GM12878 (cell line): ENCODE results near the gene LRRC74B. TPM values are rescaled to one million over a fixed set of nuclear protein-coding genes. Genes with fewer than 3 reads are reported as not detected.

Source experiments
- ATAC-seq: fragments of 200-7000 bp; cut with Tn5 transposase; 3 replicates; pipeline ENCODE4 v1.9.1; 2020; ENCODE audit warnings: mild to moderate bottlenecking, moderate library complexity
- BruUV-seq: library from RNA; stranded (reverse); fragments of 400-500 nt; replicated peaks from 2 replicates; lab custom pipeline; 2021; lab: Mats Ljungman, UMichigan
- CTCF ChIA-PET: fragments of 300-600 bp; sonication (Branson Sonifier 250); formaldehyde crosslinking; extraction: SDS; loops from one replicate; lab custom pipeline; 2021; ENCODE audit warnings: inconsistent platforms; lab: Yijun Ruan, JAX
- POLR2A ChIA-PET: fragments of 350-600 bp; formaldehyde crosslinking; extraction: SDS; loops from one replicate; lab custom pipeline; 2021; ENCODE audit warnings: inconsistent platforms; lab: Charles Lee
- RAD21 ChIA-PET: fragments of 300-600 bp; sonication (Branson Sonifier 250); formaldehyde crosslinking; loops from one replicate; lab custom pipeline; 2023; ENCODE audit warnings: antibody characterized with exemption; ENCODE audit not compliant: unreplicated experiment; lab: Charles Lee
- SMC1A ChIA-PET: fragments of 300-600 bp; sonication (Branson Sonifier 250); formaldehyde crosslinking; loops from one replicate; lab custom pipeline; 2023; ENCODE audit not compliant: unreplicated experiment, uncharacterized antibody; lab: Charles Lee
- DNase-seq: peaks from one replicate; pipeline ENCODE4 v3.0.0-alpha.2; 2011; ENCODE audit warnings: low read depth, low spot score
- FAIRE-seq: peaks from 3 replicates; lab custom pipeline; 2011; peaks lifted over from hg19 to GRCh38; lab: Jason Lieb, UNC
- H2AFZ ChIP-seq: 2 replicates; pipeline ENCODE4 v1.6.0; 2011; ENCODE audit warnings: low read depth, low read length, control low read depth; ENCODE audit not compliant: control insufficient read depth
- H3K27ac ChIP-seq: 2 replicates; pipeline ENCODE4 v1.5.1; 2011; ENCODE audit warnings: control low read depth; ENCODE audit not compliant: control insufficient read depth, insufficient read depth
- H3K27me3 ChIP-seq, 2 experiments: replicated peaks in 1 of 2; 2 replicates each; pipeline versions ENCODE4 v1.6.0 to v1.6.1; 2011; ENCODE audit warnings: low read length in 1 of 2; ENCODE audit not compliant: control insufficient read depth in 2 of 2, insufficient read depth in 2 of 2
- H3K36me3 ChIP-seq, 2 experiments: 2 replicates each; pipeline ENCODE4 v1.5.1; 2011; ENCODE audit warnings: low read length in 1 of 2; ENCODE audit not compliant: control insufficient read depth in 2 of 2, insufficient read depth in 2 of 2
- H3K4me1 ChIP-seq: 2 replicates; pipeline ENCODE4 v1.6.1; 2011; ENCODE audit warnings: mild to moderate bottlenecking, low read length, moderate library complexity, mixed read lengths; ENCODE audit not compliant: control insufficient read depth, insufficient read depth
- H3K4me2 ChIP-seq: 2 replicates; pipeline ENCODE4 v1.6.0; 2011; ENCODE audit warnings: control low read depth; ENCODE audit not compliant: control insufficient read depth, insufficient read depth
- H3K4me3 ChIP-seq: fragments of 200-600 bp; sonication (generic); 2 replicates; pipeline ENCODE4 v1.5.1; 2016
- H3K79me2 ChIP-seq: 2 replicates; pipeline ENCODE4 v1.6.0; 2011; ENCODE audit warnings: low read length; ENCODE audit not compliant: control insufficient read depth, insufficient read depth
- H3K9ac ChIP-seq: 2 replicates; pipeline ENCODE4 v1.8.0; 2011; ENCODE audit warnings: low read length, control low read depth, mixed read lengths; ENCODE audit not compliant: control insufficient read depth, insufficient read depth
- H3K9me3 ChIP-seq: replicated peaks from 3 replicates; pipeline ENCODE4 v1.5.1; 2011; ENCODE audit warnings: mild to moderate bottlenecking, low read length; ENCODE audit not compliant: control insufficient read depth, insufficient read depth
- H4K20me1 ChIP-seq: 2 replicates; pipeline ENCODE4 v1.6.0; 2011; ENCODE audit not compliant: control insufficient read depth, insufficient read depth
- GABPA ChIP-seq: IDR thresholded peaks from 2 replicates; pipeline ENCODE4 v1.6.1; 2014; ENCODE audit warnings: antibody characterized with exemption, low read depth, mild to moderate bottlenecking, inconsistent platforms
- HCFC1 ChIP-seq: fragments of 150-350 bp; IDR thresholded peaks from 2 replicates; pipeline ENCODE4 v1.6.1; 2014; ENCODE audit warnings: low read length
- MYB ChIP-seq: fragments of 150-350 bp; IDR thresholded peaks from 2 replicates; pipeline ENCODE4 v1.6.1; 2014; ENCODE audit warnings: mild to moderate bottlenecking, low read depth, low read length, borderline replicate concordance
- NFIC ChIP-seq: IDR thresholded peaks from 2 replicates; pipeline ENCODE4 v1.6.1; 2012; ENCODE audit warnings: low read depth, mild to moderate bottlenecking, inconsistent platforms, low read length, moderate library complexity
- RELA ChIP-seq: fragments of 450-650 bp; IDR thresholded peaks from 2 replicates; pipeline ENCODE4 v1.8.0; 2014; ENCODE audit warnings: borderline replicate concordance; ENCODE audit not compliant: partially characterized antibody
- SUZ12 ChIP-seq: fragments of 200-600 bp; sonication (generic); IDR thresholded peaks from one replicate; pipeline ENCODE4 v1.6.1; 2018; ENCODE audit warnings: antibody characterized with exemption, mild to moderate bottlenecking; ENCODE audit not compliant: unreplicated experiment
- YY1 ChIP-seq: IDR thresholded peaks from 2 replicates; pipeline ENCODE4 v1.6.1; 2011; ENCODE audit warnings: low read depth, mild to moderate bottlenecking, low read length
- WGBS: methylation state at CpG from one replicate; pipeline ENCODE4 v1.1.6; 2016; ENCODE audit warnings: low lambda C conversion rate; ENCODE audit not compliant: insufficient replicate concordance, insufficient coverage; ENCODE audit errors: missing lambda C conversion rate; 5-methylcytosine and 5-hydroxymethylcytosine counted together
- in situ Hi-C: fragments of 300-500 bp; cut with MboI; formaldehyde crosslinking; loops from 9 replicates; pipeline ENCODE4 v1.14.3; 2018; ENCODE audit warnings: mixed read lengths
- intact Hi-C: fragments of 100-400 bp; cut with micrococcal nuclease; formaldehyde crosslinking; loops from one replicate; pipeline ENCODE4 v1.14.2; 2022; ENCODE audit not compliant: unreplicated experiment
- polyA plus RNA-seq, 11 experiments: library from polyadenylated mRNA; depleted of rRNA in 4 of 11; unstranded in 6 of 11; stranded (reverse) in 5 of 11; fragments of >200 nt; fragmentation: Nextera tagmentation in 4 of 11; fragmentation: Illumina TruSeq in 1 of 11; extraction: Ambion mirVana in 4 of 11; extraction: Trizol in 1 of 11; gene quantifications; 1 replicate in 1 of 11; 2 replicates in 10 of 11; pipeline versions ENCODE4 v1.2.1 to v1.2.3, GENCODE V29; 2011 to 2016; ENCODE audit warnings: inconsistent platforms in 2 of 11, missing spikeins in 2 of 11, low read depth in 1 of 11
- total RNA-seq, 4 experiments: library from RNA; depleted of rRNA in 3 of 4; stranded (reverse); fragments of >200 nt in 3 of 4; fragmentation: Illumina TruSeq in 1 of 4; extraction: Trizol in 1 of 4; gene quantifications; 2 replicates each; pipeline versions ENCODE4 v1.2.1 to v1.2.3, GENCODE V29; 2013 to 2021
- TF ChIP-seq, protein P1 (sequence below): fragments of 150-350 bp; IDR thresholded peaks from 2 replicates; pipeline ENCODE4 v1.6.1; 2016; ENCODE audit warnings: low read depth, low read length
- TF ChIP-seq, protein P2 (sequence below): fragments of 450-650 bp; IDR thresholded peaks from 2 replicates; pipeline ENCODE4 v1.6.1; 2017; ENCODE audit warnings: borderline replicate concordance

The LRRC74B gene
- total and polyA plus RNA-seq, 10 of the 15 experiments (the other 5 are each of a cell fraction or from before 2014, with no cell fraction given), result not detected

- H3K4me2 ChIP-seq, result no peak overlapping the region
- SMC1A ChIA-PET, result no interaction called here
- RAD21 ChIA-PET, result no interaction called here
- no peak for TF ChIP-seq HCFC1
- peaks cover 7% of the 10 kb centered on the region for H3K4me1 ChIP-seq
- no TSS peak for BruUV-seq
- 30% methylated on average over 3 of the region's 3 CpGs for WGBS
- H3K4me3 ChIP-seq, result no peak overlapping the region
- CTCF ChIA-PET, result no interaction called here
- no peak overlapping the region for H3K9ac ChIP-seq
- intact Hi-C loops (no loop called here), in situ Hi-C loops (no loop called here)
- no peak overlapping the region for H2AFZ ChIP-seq
- FAIRE-seq, result no peak
- no peaks in the 10 kb centered on the region for H4K20me1 ChIP-seq
- H3K9me3 ChIP-seq, result no peaks in the 10 kb centered on the region
- no peaks in the 10 kb centered on the region for H3K79me2 ChIP-seq
- no peak for ATAC-seq
- no peak overlapping the region for H3K27ac ChIP-seq
- no peaks in the 10 kb centered on the region for H3K36me3 ChIP-seq
- H3K27me3 ChIP-seq, result no peaks in the 10 kb centered on the region; a peak in 1 of 4 replicates
- DNase-seq, result no peak
- POLR2A ChIA-PET, result no interaction called here
Measured at GRCh38 chr22:21010426-21011113, 35.2 kb upstream of the LRRC74B start.

GRCh38 chr22:21012446-21013407 lies 33.0 kb upstream of the LRRC74B start:
- TF ChIP-seq, protein P1, sequence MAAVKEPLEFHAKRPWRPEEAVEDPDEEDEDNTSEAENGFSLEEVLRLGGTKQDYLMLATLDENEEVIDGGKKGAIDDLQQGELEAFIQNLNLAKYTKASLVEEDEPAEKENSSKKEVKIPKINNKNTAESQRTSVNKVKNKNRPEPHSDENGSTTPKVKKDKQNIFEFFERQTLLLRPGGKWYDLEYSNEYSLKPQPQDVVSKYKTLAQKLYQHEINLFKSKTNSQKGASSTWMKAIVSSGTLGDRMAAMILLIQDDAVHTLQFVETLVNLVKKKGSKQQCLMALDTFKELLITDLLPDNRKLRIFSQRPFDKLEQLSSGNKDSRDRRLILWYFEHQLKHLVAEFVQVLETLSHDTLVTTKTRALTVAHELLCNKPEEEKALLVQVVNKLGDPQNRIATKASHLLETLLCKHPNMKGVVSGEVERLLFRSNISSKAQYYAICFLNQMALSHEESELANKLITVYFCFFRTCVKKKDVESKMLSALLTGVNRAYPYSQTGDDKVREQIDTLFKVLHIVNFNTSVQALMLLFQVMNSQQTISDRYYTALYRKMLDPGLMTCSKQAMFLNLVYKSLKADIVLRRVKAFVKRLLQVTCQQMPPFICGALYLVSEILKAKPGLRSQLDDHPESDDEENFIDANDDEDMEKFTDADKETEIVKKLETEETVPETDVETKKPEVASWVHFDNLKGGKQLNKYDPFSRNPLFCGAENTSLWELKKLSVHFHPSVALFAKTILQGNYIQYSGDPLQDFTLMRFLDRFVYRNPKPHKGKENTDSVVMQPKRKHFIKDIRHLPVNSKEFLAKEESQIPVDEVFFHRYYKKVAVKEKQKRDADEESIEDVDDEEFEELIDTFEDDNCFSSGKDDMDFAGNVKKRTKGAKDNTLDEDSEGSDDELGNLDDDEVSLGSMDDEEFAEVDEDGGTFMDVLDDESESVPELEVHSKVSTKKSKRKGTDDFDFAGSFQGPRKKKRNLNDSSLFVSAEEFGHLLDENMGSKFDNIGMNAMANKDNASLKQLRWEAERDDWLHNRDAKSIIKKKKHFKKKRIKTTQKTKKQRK, result no peak
- TF ChIP-seq GABPA (no peak), NFIC (no peak), YY1 (no peak), SUZ12 (no peak), MYB (no peak), RELA (no peak)
- TF ChIP-seq, protein P2, sequence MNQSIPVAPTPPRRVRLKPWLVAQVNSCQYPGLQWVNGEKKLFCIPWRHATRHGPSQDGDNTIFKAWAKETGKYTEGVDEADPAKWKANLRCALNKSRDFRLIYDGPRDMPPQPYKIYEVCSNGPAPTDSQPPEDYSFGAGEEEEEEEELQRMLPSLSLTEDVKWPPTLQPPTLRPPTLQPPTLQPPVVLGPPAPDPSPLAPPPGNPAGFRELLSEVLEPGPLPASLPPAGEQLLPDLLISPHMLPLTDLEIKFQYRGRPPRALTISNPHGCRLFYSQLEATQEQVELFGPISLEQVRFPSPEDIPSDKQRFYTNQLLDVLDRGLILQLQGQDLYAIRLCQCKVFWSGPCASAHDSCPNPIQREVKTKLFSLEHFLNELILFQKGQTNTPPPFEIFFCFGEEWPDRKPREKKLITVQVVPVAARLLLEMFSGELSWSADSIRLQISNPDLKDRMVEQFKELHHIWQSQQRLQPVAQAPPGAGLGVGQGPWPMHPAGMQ, result no peak
- no peak for DNase-seq
- Histone ChIP-seq H3K4me1 (peaks cover 7% of the 10 kb centered on the region), H3K36me3 (no peaks in the 10 kb centered on the region), H3K4me3 (no peak overlapping the region), H3K9ac (no peak overlapping the region), H3K4me2 (no peak overlapping the region), H3K27ac (no peak overlapping the region), H3K9me3 (no peaks in the 10 kb centered on the region), H3K79me2 (no peaks in the 10 kb centered on the region), H4K20me1 (no peaks in the 10 kb centered on the region), H2AFZ (no peak overlapping the region), H3K27me3 (no peaks in the 10 kb centered on the region; a peak in 2 of 4 replicates)
- CTCF ChIA-PET, result interaction anchor here (0.8 kb wide), 1 partner anchor 9 kb away, joined by 3 read pairs; no protein-coding TSS in a partner anchor
- SMC1A ChIA-PET, result no interaction called here
- in situ Hi-C loops (no loop called here), intact Hi-C loops (no loop called here)
- no TSS peak for BruUV-seq
- RAD21 ChIA-PET, result no interaction called here
- POLR2A ChIA-PET, result interaction anchor here (1.3 kb wide), 1 partner anchor 10 kb away, joined by 4 read pairs; no protein-coding TSS in a partner anchor
- ATAC-seq, result no peak
- no peak for FAIRE-seq
- WGBS, result 65% methylated on average over 14 of the region's 14 CpGs
